Measurements from ENCODE around the gene NRG3.

Gene NRG3

DNA sequence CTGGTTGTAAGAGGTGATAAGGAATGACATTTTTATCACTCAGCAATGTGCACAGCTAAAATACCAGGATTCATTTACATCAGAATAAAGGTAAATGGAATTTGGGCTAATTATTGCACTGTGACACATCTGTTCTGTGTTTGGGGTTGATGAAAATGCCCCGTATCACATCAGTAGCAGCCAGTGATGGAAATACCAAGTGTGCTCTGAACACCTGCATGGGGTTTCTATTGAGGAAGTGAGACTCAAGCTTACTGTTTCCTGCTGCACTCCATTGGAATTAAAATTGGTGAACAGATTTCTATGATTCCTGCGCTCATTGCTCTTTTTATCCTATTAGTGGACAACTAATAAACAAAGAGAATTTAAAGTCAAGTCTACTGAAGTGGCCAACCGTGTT, 296.9 kb downstream of the NRG3 start:
- TF ChIP-seq, protein P1, sequence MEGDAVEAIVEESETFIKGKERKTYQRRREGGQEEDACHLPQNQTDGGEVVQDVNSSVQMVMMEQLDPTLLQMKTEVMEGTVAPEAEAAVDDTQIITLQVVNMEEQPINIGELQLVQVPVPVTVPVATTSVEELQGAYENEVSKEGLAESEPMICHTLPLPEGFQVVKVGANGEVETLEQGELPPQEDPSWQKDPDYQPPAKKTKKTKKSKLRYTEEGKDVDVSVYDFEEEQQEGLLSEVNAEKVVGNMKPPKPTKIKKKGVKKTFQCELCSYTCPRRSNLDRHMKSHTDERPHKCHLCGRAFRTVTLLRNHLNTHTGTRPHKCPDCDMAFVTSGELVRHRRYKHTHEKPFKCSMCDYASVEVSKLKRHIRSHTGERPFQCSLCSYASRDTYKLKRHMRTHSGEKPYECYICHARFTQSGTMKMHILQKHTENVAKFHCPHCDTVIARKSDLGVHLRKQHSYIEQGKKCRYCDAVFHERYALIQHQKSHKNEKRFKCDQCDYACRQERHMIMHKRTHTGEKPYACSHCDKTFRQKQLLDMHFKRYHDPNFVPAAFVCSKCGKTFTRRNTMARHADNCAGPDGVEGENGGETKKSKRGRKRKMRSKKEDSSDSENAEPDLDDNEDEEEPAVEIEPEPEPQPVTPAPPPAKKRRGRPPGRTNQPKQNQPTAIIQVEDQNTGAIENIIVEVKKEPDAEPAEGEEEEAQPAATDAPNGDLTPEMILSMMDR (IDR thresholded peaks at IDR 0.05; ENCODE audit: low read depth, low read length, missing control alignments) = no peak
- no peak for DNase-seq
- H3K36me3 ChIP-seq (replicated peaks) = no peaks in the 10 kb centered on the region
- no peak overlapping the region for H3K27ac ChIP-seq
- no peak overlapping the region for H3K4me3 ChIP-seq (ENCODE audit: low read depth, low read length)
- H3K27me3 ChIP-seq (replicated peaks) = no peaks in the 10 kb centered on the region
- in situ Hi-C loops (cut with HindIII; ENCODE audit: low pct_ligation_motif_present, low sequenced_read_pairs) = no loop called here

DNA sequence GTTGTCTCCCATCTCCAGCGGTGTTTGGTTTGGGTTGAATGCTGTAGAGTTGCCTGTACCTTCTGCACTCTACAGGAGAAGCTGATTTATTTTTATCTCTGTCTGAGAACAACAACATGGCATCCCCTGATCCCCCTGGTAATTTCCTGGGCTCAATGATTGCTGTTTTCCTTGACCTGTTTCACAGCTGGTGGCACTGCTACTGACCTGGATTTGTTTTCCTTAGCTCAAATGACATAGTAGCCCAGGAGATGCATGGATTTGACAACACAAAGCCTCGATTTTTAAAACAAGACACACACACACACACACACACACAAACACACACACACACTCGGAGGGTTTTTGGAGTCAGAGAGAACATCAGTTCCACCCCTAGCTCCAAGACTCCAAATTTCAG, 301.6 kb downstream of the NRG3 start:
- in situ Hi-C loops (cut with HindIII; ENCODE audit: low pct_ligation_motif_present, low sequenced_read_pairs) = no loop called here
- TF ChIP-seq, protein P1 (IDR thresholded peaks at IDR 0.05; ENCODE audit: low read depth, low read length, missing control alignments) = no peak
- Histone ChIP-seq H3K27ac (no peak overlapping the region), H3K36me3 (replicated peaks) (no peaks in the 10 kb centered on the region), H3K4me3 (ENCODE audit: low read depth, low read length) (no peak overlapping the region), H3K27me3 (replicated peaks) (no peaks in the 10 kb centered on the region)
- no peak for DNase-seq

DNA sequence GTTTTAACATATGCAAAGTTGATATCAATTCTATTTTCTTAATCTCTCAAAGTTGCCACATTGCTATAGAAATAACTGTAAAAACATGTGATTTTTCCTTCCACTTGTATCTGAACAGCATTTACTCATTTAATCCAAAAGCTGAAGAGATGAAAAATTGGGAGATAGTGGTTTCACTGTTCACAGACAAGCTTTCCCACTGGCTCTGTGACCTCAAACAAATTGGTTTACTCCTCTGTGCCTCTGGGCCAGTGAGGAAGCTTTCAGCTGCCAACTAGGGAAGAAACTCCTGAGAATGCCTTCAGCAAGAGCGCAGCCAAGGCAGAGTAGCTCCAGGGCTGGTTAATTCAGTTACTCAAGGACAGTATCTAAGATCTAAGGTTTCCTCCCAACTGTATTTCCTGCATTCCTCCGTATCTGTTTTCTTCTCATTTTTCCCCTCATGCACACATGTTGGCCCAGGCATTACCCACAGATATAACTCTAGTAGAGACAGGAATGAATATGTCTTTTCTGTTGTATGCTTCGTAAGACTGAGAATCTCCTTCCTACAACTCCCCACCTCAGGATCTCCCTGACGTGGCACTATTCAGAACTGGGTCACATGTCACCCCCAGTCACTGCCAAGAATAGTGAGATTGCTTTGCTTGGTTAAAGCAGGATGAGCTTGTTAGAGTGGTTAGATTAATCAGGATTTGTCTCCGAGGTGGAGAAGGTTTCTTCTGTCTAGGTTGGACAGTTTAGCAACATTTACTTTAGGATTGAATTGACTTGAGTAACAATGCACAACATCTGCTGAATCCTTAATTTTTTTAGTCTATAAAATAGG, 315.7 kb downstream of the NRG3 start:
- in situ Hi-C loops (cut with HindIII; ENCODE audit: low pct_ligation_motif_present, low sequenced_read_pairs) = no loop called here
- H3K36me3 ChIP-seq (replicated peaks) = no peaks in the 10 kb centered on the region
- H3K4me3 ChIP-seq (ENCODE audit: low read depth, low read length) = no peak overlapping the region
- no peaks in the 10 kb centered on the region for H3K27me3 ChIP-seq (replicated peaks)
- no peak for DNase-seq
- H3K27ac ChIP-seq = no peak overlapping the region
- TF ChIP-seq, protein P1 (IDR thresholded peaks at IDR 0.05; ENCODE audit: low read depth, low read length, missing control alignments) = no peak

DNA sequence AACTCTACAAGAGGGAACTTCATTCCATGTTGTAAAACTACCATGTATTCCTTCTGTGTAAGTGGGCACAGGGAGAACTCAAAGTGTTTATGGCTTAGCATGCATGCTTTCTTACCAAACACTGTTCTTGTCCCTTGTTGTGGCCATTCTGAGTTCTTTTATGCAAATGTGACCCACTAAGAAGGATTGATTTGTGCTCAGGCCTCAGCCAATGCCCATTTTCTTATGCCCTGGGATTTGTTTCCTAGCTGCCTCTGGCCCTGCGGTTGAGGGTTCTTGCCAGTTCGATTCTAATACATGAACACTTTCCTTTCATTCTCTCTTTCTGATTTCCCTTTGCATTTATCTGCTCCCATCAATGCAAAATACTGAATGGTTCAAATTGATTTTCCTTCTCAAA, 316.7 kb downstream of the NRG3 start:
- in situ Hi-C loops (cut with HindIII; ENCODE audit: low pct_ligation_motif_present, low sequenced_read_pairs) = no loop called here
- TF ChIP-seq, protein P1 (IDR thresholded peaks at IDR 0.05; ENCODE audit: low read depth, low read length, missing control alignments) = no peak
- Histone ChIP-seq H3K4me3 (ENCODE audit: low read depth, low read length) (no peak overlapping the region), H3K36me3 (replicated peaks) (no peaks in the 10 kb centered on the region), H3K27ac (no peak overlapping the region), H3K27me3 (replicated peaks) (no peaks in the 10 kb centered on the region)
- no peak for DNase-seq

DNA sequence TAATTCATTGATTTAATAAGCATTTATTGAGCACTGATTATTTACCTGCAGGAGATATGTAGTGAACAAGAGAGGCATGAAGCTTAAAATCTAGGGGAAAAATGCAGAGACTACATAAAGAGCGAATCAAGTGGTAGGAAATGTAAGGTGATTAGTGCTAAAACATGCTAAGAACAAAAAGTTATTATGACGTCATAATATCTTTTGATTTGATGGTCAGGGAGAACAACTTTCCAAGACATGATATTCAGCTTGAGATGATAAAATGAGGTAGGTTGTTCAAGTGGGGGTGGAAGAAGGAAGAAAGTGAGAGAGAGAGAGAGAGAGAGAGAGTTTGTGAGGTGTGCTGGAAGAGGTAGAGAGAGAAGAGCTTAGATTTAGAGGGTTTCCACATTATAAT, 317.7 kb downstream of the NRG3 start:
- in situ Hi-C loops (cut with HindIII; ENCODE audit: low pct_ligation_motif_present, low sequenced_read_pairs) = no loop called here
- H3K4me3 ChIP-seq (ENCODE audit: low read depth, low read length) = no peak overlapping the region
- TF ChIP-seq, protein P1 (IDR thresholded peaks at IDR 0.05; ENCODE audit: low read depth, low read length, missing control alignments) = no peak
- H3K27me3 ChIP-seq (replicated peaks) = no peaks in the 10 kb centered on the region
- no peak for DNase-seq
- H3K36me3 ChIP-seq (replicated peaks) = no peaks in the 10 kb centered on the region
- H3K27ac ChIP-seq = no peak overlapping the region

DNA sequence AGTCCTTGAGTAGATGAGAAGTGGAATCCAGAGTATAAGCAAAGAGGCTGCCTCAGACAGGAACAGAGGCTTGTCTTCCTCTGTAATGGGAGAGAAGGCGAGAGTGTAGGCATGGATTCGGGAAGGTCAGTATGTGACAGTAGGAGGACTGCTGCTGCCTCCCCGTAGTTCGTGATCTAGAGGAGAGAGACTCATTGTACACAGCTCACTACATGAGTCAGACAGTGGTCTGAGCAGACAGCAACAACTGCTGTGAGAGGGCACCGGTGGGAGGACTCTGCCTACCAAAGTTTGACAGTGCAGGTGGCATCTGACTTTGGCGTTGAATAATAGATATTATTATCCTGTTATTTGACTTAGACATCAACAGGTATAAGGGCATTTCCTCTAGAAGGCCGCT, 319.4 kb downstream of the NRG3 start:
- Histone ChIP-seq H3K4me3 (ENCODE audit: low read depth, low read length) (no peak overlapping the region), H3K27ac (no peak overlapping the region), H3K36me3 (replicated peaks) (no peaks in the 10 kb centered on the region), H3K27me3 (replicated peaks) (no peaks in the 10 kb centered on the region)
- TF ChIP-seq, protein P1 (IDR thresholded peaks at IDR 0.05; ENCODE audit: low read depth, low read length, missing control alignments) = no peak
- in situ Hi-C loops (cut with HindIII; ENCODE audit: low pct_ligation_motif_present, low sequenced_read_pairs) = no loop called here
- no peak for DNase-seq

All from brain microvascular endothelial cell (primary cell).